IPS DF 4.7 (cell line): ENCODE measurements around the gene ERBB4.

ENCODE experiments used
- DNase-seq: peaks from one replicate; pipeline ENCODE4 v3.0.0-alpha.2; 2013; ENCODE audit warnings: low spot score; ENCODE audit errors: extremely low read depth

The ERBB4 gene

DNA sequence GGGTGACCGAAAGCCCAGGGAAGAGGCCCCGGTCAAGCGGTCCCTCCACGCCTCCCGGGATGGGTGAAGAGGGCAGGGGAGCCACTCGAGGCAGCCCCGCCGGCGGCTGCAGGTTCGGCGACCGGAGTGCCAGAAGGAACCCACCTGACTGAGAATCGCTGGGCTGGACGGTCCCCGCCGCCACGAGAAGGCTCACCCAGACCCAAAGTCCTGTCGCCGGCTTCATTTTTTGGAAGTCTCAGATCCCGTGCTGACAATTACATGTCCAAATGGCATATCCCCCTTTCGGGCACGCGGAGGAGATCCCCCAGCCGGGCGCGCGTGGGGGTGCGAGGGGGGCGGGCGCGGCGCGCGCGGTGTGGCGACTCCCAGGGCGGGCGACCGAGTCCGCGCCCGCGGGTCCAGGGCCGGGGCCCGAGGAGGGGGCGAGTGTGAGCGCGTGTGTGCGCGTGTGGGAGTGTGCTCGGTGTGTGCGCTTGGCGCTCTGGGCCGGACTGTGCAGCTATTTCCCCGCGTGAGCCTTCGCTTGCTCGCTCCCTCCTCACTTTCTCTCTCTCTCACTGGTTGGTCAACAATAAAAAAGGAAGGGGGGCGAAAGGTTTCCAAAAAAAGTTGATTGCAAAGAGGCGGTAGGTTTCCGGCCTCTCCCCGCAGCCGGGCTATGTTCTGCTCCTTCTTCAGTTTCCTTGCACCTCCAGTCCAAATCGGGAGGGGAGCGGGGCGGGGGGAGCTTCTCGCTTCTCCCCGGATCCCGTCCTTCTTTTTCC is at the start of gene ERBB4:
ERBB4 (minus strand) TSS at position 498 of the 767 bp plus-strand sequence; CDS start at position 226, 272 bp downstream.
- DNase-seq = no peak

DNA sequence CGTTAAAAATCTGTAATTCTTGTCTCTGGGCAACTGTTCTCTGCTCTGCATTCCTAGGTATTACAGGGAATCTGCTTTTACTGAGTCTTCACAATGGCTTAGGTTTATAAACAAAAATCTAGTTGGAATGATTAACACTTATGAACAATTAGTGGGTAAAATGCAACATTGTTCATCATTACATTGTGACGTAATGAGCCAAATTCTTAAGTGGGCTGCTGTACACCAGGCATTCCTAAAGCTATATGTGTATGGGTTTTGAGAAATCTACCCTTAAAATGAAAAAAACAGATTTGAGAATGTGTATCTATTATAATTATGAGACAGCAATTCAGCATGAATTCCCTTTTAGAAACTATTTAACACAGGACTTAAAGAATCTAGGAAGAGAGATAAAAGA is 41.5 kb upstream of the ERBB4 start:
- DNase-seq = no peak

DNA sequence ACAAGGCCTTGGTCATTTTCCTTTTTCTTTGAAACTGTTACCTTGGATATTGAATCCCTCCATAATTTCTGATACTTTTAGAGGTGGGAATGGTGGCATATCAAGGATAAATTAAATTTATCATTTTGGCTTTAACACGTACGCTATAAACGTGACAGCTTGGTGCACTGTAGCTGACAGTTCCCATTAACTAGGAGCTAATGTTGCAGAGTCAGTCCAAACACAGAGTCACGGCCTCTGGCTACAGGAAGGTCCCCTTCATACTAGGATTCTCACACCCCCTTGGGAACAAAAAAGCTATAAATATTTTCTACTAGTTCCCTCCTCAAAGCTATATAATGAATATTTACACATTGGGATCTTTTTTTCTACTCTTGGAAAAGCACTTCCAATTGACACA is 17.7 kb upstream of the ERBB4 start:
- DNase-seq = no peak

DNA sequence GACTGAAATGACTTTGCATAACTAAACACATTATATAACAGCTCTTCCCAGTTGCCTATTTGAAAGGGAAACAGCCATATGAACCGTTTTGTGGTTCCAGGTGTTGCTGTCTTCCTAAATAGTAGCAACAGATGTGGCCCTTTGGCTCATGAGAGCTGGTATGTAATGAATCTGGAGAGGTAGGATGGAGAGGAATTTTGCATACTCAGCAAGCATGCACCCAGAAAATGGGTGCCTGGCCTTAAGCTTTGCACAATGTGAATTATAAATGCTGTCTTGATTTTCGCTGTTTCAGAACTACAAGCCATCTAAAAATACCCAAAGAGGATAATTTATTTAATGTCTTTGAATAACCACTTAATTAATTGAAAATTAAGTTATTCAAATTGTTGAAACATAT is 15.6 kb upstream of the ERBB4 start:
- no peak for DNase-seq

DNA sequence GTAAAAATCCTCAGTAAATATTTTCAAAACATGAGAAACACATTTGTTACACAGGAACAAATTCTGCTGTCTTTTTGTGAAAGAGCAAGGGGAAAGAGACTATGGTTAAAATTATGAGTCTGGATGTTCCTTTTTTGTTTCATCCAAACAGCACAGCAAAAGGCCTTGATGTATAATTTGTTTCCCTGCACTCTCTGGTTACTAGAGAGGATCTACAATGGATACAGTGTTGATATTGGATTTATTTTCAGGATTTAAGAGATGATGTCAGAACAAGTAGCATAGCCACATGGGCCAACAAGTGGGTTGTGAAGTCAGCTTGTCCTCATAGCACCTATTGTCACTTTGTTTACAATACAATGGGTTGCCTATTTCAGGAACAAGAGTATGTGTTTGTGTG is 11.3 kb upstream of the ERBB4 start:
- no peak for DNase-seq

DNA sequence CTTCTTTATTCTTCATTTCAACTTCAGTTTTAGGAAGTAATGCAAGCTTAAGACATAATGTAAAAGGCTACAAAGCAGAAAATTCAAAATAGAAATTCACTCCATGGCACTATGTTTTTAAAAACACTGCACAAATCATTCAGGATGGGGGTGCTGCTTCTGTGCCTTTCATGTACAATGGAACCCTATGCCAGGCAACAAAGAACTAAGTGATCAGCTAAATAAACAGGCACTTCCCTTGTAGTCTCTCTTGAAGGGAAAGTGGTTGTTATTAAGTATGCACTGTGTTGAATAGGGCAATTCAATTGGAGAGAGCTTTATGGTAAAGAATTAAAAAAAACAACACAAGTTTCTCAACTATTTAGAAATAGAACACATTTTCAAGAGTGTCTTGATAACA is 10.9 kb upstream of the ERBB4 start:
- DNase-seq = no peak

DNA sequence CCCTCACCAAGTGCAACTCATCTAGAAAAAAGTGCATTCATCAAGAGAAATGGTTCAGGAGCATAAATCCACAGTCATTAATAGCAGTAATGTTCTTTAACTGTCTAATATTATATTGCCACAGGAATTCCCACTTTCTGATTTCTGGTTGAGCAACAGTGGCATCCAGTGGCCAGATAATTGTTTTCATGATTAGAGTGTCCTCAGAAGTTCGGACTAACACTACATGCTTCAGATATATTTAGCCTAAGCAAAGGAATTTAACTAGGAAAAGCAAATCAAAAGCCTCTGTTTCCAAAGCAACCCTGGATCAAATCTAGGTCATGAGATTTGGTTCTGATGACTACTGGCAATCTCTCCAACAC is 9.8 kb upstream of the ERBB4 start:
- DNase-seq = no peak

DNA sequence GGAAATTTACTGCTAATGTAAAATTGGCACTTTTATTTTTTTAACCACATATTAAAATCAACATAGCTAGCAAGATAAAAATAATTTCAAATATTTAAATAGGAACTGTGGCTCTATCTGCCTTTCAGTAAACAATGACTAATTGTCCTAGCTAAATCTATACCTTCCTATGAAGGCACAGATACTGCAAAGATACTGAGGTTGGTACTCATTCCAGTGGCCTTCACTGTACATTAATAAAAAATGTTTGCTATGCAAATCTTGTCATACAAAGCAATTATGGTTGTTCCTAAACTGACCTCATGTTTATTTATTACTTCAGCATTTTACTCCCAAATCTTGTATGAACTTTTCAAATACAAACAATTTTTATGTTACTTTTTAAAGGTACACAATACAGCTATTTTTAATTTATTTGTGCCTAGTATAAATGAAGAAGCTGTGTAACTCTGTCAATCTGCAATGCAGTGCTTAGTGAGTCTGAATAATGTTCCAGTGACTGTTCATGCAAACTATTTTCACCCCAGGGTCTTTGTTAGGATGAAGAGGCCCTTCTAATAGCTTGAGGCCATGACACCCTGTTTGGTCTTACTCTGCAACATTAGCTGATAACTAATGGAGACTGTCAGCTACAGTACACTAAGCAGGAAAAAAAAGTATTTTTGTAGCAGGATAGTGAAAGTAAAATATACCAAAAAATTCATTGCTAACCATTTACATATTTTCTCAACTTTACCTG is 9.3 kb upstream of the ERBB4 start:
- DNase-seq = no peak

DNA sequence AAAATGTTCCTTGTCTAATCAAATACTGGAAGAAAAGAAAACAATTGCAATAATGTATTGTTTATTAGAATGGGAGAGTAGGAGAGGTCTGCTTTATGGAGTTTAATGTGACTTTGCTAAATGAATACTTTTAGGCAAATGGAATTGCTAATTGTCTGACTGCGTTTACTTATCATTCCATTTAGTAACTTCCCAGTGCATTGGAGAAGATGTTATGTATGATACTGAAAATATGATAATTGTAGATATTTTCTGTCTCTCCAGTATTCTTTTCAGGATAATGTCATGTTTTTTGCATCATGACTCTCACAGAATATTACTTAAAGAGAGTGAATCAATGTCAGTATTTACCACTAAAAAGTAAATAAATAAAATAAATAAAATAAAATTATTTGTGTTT is 8.1 kb upstream of the ERBB4 start:
- no peak for DNase-seq

DNA sequence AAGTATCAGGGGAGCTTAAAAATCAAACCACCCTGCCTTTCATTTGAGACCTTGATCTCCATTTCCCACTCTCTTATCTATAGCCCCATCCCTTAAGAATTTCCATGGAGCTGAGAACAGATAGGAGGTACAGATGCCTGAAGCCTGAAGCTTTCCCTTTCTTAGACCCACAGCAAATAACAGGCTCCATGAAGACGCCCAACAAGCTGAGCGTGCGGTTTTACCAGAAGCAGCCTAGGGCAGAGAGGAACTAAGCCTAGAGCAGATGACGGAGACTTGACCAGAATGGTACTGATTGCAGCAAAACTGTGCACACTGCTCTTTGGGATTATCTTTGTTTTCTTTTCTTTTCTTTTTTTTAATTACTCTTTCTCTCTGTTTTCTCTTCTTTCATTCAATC is 1.7 kb upstream of the ERBB4 start:
- DNase-seq = no peak

DNA sequence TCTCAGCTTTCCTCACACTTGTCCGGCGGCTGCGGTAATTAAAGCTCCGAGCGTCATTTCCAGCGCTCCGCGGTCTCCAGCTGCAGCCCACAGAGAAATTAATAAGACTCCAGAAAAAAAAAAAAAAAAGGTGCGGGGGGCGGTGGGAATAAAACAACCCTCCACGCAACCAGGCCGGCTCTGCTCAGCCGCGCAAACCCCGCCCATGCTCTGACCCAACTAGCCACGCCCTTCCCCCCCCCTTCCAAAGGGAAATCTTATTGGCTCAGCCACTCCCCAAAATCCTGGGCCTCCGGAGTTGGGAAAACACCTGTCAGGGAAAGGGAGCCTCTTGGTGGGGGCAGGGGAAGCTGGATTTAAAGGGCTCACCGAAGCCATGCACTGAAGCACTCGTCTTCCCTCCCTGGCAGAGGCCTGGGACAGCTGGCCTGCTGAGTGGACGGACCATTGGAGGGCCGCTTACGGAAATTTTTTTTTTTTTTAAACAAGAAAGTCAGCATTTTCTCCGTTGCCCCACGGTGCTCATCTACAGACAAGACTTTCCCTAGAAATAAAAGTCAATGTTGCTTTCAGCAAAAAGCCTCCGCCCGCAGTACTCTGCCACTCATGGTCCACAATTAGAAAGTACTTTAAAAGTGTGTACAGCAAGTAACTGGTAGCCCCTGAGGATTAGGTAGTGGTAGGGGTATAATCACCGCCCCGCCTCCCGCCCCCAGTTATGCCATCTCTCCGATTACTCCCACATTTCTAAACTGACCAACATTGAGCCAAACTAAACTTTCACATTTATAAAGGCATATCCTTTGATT is 674 bp upstream of the ERBB4 start:
- DNase-seq = no peak

DNA sequence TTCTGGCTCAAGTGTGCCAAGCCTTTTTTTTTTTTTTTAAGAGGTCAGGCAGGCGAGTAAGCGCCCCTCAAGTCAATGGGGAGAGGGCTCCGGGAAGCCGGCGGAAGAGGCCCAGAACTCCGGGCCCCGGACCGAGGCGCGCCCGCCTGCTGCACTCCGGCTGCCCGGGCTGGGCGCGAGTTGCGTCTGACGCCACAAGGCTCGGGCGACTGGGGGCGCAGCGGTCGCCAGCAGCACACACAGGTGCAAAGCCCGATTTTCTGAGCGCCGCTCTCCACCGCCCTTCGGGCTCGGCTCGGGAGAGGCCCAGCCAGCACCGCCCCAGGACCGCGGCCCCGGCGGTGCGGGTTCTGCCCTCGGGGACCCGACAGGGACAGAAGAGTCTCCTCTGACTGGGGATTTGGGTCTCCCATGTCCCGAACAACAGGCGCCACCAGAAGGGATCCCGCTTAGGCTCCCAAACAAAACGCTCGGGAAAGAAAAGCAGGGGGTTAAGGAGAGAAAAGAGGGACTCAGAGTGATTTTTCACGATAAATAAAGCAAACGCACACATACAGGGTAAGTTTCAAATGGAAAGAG is 787 bp downstream of the ERBB4 start:
- DNase-seq = no peak

DNA sequence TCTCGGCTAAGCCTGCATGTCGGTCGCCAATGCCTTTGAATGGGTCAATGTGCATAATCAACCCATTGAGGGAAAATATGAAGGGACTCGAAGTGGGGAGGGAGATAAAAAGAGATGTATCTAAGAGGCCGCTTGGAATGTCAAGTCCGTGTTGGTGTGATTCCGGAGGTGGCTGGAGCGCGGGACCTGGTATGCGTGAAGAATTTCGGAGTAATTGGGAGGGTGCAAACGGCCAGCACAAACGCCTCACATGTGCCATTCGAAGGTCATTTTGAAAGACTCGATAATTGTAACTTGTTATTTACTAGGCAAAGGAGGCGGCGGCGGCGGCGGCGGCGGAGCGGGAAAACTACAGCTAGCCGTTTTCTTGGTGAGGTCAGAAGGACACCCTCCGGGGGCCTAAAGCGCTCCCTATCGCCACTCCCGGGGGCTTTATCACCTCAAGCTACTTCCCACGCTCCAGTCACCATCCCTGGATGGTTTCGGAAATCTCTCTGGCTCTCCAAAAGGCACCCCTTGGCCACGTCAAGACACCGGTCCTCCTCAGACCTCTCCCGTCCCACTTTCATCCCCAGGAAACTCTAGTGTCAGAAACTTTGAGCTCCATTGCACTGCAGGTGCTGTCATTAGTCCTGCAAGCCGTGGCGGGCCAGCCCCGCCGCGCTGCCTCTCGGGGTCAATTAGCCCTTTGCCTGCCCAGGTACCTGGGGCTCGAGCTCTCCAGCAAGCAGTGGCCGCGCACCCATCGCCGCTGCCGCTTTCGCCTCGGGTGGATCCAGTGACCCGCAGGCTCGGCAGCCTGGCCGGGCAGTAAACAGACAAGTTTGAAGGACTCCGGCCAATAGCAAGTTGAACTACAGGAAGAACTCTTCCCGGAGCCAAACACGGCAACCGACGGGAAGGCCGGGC is 1.5 kb downstream of the ERBB4 start:
- no peak for DNase-seq

DNA sequence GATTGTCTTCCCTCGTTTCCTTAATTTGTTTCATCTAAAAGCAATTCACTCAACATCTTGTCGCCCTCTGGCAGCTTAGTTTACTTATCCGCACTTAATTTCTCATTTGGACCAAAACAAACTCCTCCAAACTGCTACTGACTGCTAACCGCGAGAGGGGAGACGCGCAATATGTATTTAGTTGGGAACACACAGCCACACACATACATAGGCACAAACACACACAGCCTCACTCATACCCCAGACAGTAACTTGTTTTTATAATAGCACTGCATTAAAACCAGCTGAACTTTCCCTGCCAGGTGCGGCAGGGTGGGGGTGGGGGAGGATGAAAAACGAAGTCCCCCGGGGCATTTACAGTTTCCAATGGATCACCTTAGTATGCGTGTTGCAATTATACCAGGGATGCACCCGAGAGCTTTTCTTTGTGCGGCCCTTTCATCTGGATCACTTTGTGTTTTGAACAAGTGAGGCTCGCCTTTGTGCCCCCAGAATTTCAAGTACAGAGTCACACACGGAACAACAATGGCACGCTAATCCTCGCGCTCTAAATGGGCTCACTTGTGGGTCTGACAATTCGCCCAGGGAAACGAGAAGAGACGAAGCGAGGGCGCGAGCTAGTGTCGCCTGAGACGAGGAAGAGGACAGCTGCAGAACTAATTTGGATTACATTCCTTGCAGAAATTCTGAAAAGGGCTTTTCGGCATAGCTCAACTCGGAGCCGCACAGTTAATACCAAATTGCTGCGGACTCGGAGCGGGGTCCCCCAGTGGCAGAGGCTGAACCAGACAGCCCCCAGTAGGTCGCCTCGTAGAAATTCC is 2.4 kb downstream of the ERBB4 start:
- DNase-seq = no peak

DNA sequence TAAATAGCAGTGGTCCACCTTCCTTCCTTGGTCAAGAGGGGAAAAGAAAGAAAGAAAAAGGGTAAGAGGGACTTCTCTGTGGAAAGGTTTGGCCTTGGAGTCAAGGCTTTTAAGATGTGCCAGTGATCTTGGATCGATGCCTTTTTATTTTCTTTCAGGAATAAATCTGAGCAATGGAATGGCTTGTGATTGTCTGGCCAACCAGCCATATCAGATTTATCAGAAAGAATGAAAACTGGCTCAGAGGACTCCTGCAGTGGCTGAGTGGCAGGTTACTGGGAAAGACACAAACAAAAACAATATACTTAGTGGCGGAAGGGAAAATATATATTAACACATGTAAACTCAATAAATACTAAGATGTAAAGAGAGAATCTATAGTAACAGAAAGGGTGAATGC is 4.3 kb downstream of the ERBB4 start:
- no peak for DNase-seq

DNA sequence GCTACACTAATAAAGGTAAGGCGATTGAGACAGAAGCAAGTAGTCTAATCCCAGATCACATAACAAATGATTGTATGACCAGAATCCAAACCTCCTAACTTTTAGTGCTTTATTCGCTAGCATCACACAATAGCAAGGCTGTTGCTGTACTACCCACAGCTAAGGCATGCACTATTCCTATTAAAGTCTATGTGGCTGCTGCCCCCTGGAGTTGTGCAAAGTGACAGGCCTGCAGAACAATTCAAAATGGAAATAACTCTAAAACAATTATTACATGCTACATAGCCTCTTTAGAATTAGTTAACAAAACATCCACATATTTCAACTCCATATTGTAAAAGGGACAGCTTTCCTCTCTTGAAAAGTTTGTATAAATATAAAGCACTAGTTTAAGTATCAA is 6.0 kb downstream of the ERBB4 start:
- DNase-seq = no peak

DNA sequence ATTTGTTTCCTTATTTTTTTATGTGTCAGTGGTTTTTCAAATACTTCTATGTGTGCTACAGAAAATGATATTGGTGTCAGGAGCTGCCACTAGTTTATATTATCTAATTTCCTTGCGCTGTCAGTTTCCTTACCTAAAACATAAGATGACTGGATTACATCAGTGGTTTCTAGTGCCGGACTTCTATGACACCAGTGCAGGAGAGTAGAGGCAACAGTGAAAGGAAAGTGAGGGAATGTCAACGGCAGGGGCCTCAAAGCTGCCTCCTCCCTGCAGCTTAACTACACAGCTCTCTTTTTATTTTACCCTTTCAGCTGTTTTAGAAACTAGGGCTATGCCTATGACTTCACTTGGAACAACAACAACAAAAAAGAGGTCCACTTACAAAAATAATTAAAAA is 6.5 kb downstream of the ERBB4 start:
- DNase-seq = no peak

DNA sequence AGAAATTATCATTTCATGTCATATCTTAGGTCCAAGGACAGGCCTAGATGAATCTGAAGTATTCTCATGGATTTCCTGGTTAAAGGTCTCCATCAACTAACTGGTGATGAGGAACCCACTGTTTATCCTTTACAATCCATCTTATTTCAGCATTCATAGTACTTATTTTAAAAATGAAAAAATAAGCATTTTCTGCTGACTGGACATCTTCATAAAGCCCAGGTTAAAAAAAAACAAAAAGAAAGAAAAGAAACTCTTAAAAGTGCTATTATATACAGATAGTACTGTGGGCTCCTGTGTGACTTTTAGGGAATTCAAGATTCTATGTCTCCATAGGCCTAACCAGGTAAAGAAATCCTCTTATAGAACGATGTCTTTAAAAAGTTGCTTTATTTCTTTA is 7.1 kb downstream of the ERBB4 start:
- DNase-seq = no peak

DNA sequence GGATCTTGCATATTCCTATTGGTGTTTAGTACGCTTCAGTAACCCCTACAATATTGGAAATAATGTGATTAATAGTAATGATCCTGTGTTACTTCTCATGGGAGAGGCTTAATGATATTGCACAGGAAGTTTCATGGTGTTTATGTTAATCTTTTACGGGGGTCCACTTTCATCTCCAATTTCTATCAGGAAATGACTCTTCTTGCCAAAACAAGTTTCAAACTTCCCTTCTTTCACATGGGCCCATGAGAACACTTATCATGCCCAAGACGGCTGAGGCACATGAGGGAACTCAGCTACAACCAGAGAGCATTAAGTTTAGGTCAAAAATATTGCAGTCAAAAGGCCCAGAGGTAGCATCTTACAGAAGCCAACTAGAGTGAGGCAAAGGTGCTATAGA is 7.6 kb downstream of the ERBB4 start:
- no peak for DNase-seq

DNA sequence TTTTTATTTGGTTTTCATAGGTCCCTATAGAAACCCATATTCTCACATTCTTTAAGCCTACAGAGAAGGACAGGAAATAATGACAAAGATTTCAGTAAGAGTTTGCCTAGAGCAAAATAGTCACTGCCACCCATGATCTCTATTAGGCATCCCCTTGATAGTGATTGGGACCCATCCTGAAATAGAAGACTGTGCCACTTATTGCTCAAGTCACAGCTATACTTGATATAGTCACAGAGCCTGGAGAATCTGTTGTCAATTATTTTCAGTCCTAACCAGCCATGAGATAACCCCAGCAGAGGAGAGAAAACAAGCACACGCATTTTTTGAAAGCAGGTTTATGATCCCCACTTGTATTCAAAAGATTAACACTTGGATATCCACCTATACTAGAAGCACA is 8.2 kb downstream of the ERBB4 start:
- DNase-seq = no peak
